Stimulated activated CD4-positive, alpha-beta T cell treated with anti-CD3 and anti-CD28 coated beads, Interleukin-1b, Interleukin-23, amount 100 ng/mL, for 24 hours (primary cell): ENCODE results near the gene MTNR1A.

ENCODE experiments used
- DNase-seq, 4 experiments: peaks; one replicate each; pipeline ENCODE4 v3.0.0-alpha.2; 2020; ENCODE audit warnings: low read depth in 4 of 4, low spot score in 1 of 4

The MTNR1A gene

DNA sequence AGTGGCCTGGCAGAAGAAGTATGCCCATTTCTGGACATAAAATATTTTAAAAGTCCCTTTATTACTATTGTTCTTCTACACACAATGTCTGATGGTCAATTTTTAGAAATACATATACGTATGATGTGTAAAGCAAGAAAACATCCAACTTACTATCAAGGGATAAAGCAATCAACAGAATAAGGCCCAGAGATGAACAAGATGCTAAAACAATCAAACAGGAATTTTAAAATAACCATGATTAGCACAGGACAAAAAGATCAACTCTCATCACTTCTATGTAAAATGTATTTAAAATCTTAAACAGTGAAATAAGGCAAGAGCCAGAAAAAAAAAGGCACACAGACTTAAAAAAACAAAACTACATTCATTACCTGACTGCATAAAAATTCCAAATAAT is 60.9 kb downstream of the MTNR1A start:
- no peak for DNase-seq

DNA sequence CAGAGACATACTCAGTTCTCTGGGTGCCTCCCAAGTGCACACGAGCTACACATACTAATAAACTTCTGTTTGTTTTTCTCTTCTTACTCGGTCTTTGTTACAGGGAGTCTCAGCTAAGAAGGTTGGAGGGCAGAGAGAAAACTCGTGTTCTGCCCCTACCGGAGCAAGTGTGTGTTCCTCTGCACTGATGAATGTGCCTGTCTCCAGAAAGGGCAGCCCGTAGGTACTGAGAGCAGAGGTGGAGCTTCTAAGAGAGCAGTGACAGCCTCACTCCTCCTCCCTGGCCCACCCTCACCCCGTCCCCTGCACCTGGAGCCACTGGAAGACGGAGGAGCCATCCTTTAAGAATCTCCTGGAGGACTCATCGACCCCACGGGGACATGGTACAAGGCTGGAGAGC is 67.6 kb downstream of the MTNR1A start:
- no peak for DNase-seq

DNA sequence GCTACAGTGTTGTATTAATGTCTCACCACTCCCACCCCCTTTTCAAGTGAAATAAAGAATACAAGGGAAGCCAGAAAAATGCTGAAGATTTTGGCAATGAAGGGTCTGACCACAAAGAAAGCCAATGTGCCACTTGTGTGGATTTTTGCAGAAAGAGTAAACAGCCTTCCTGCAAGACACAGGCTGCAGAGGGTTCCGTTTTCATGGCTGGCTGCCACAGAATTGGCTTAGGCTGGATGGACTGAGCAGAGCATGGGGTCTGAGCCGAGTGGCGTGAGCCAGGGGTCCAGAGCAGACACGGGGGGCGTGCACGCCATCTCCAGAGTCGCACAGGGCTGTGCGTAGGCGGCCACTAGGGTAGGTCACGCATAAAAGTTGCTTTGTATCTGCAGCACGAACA is 69.2 kb downstream of the MTNR1A start:
- no peak for DNase-seq

DNA sequence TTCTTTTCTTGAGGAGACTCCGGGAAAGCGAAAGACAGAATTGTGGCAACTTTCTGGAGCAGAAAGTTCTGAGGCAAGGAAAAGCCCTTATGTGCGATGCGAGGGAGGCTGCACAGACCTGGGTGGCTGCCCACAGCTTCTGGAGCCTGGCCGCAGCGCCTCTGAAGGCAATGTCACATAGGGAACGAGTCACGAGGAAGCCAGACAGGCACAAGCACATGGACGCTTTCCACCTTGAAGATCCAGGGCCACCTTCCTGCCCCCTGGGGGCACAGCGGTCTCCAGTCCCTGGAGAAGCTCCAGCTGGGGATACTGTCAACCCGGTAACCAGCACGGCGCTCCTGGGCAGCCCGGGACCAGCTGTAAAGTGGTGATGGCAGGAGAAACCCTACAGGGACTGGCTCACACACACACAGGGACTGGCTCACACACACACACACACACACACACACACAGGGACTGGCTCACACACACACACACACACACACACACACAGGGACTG is 69.8 kb downstream of the MTNR1A start:
- no peak for DNase-seq

DNA sequence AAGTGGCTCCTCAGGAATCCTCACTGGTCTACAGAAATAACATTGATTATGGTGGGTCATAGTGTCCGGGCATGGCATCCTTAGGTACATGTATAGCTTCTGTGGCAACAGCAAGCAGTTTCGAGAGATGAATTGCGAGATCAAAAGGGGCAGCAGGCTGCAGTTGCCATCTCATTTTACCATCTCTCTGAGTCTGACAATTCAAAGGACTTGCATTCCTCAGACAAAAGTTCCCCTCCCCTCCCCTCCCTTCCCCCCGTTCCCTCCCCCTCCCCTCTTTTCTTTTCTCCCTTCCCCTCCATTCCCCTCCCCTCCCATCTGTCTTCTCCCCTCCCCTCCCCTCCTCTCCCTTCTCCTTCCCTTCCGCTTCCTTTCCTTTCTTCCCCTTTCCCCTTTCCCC is 70.2 kb downstream of the MTNR1A start:
- no peak for DNase-seq

DNA sequence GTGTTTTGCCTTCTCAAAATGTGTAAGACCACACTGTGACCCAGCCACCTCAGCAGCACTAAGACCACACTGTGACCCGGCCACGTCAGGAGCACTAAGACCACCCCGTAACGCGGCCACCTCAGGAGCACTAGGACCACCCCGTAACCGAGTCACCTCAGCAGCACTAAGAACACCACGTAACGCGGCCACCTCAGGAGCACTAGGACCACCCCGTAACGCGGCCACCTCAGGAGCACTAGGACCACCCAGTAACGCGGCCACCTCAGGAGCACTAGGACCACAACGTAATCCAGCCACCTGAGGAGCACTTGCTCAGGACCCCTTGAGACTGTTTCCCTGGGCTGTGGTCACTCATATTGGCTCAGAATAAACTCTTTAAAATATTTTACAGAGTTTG is 71.7 kb downstream of the MTNR1A start:
- DNase-seq = no peak
